SHP77 (cell line): Measurements from ENCODE around the gene PRDM16.

ENCODE experiments used
- DNase-seq, 2 experiments: peaks; one replicate each; lab custom pipeline; 2025; lab: John Stamatoyannopoulos, UW

PRDM16 gene

GRCh38 chr1:3068564-3069431 is at the start of gene PRDM16:
TSS of gene PRDM16 (plus strand) at chr1:3069203. CDS start at chr1:3069260, 57 bp downstream.
- DNase-seq: no peak

- DNase-seq: no peak
Measured at GRCh38 chr1:3019516-3020051, 49.4 kb upstream of the PRDM16 start.

GRCh38 chr1:3020263-3020909 is 48.6 kb upstream of the PRDM16 start:
- no peak for DNase-seq

- DNase-seq: no peak
Measured at GRCh38 chr1:3021233-3021671, 47.8 kb upstream of the PRDM16 start, which contains the start of gene ACTRT2. TSS of gene ACTRT2 (plus strand) at chr1:3021467. CDS start at chr1:3021687, 220 bp downstream.

GRCh38 chr1:3021801-3022401 is 47.1 kb upstream of the PRDM16 start:
- no peak for DNase-seq

DNA sequence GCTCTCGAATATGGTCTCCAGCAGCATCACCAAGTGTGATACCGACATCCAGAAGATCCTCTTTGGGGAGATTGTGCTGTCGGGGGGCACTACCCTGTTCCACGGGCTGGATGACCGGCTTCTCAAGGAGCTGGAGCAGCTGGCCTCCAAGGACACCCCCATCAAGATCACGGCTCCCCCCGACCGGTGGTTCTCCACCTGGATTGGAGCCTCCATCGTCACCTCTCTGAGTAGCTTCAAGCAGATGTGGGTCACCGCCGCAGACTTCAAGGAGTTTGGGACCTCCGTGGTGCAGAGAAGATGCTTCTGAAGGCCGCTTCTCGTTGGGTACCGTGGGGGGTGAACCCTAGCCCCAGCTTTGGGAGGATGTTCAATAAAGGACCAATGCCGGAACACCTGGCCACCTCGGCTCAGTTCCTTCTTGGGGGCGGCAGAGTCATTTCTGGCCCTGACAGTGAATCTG is 46.5 kb upstream of the PRDM16 start:
- DNase-seq: no peak

GRCh38 chr1:3022976-3023375 is 46.0 kb upstream of the PRDM16 start:
- no peak for DNase-seq

GRCh38 chr1:3024019-3024418 is 45.0 kb upstream of the PRDM16 start:
- no peak for DNase-seq

GRCh38 chr1:3024588-3024987 is 44.4 kb upstream of the PRDM16 start:
- DNase-seq: no peak

GRCh38 chr1:3026124-3026523 is 42.9 kb upstream of the PRDM16 start:
- DNase-seq: no peak

DNA sequence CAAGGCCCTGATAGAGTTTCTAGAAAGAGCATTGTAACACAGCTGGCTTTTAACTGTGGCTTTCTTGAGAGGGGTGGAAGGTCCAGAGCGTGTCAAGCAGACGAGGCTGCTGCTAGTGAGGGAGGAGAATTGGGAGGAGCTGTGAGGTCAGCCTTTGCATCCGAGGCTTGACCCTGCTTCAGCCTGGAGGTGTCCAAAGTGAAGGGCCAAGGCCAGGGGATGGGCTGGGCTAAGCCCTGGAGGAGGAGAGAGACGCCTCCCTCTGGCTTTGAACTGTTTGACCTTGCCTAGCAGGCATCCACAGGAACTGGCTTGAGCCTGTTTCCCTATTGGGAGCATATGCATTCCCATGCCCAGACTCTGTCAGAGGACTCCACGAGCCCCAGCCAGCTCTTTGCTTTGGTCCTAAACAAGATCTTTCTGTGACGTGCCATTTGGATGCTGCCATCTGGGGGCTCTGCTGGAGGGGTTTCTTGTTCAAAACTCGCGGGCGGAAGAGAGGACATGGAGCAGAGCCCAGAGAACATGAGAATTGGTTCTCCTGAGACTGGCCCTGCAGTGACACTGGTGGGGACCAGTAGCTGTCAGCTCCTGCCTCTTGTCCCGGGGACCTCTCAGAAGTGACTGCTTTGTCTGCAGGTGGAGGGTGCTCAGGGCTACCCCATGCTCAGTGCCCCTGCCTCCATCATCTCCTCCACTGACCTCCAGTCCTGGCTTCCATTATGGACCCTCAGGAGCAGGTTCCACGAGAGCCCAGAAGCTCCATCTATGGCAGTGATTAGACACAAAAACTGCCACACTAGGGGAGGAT is 42.2 kb upstream of the PRDM16 start:
- no peak for DNase-seq

DNA sequence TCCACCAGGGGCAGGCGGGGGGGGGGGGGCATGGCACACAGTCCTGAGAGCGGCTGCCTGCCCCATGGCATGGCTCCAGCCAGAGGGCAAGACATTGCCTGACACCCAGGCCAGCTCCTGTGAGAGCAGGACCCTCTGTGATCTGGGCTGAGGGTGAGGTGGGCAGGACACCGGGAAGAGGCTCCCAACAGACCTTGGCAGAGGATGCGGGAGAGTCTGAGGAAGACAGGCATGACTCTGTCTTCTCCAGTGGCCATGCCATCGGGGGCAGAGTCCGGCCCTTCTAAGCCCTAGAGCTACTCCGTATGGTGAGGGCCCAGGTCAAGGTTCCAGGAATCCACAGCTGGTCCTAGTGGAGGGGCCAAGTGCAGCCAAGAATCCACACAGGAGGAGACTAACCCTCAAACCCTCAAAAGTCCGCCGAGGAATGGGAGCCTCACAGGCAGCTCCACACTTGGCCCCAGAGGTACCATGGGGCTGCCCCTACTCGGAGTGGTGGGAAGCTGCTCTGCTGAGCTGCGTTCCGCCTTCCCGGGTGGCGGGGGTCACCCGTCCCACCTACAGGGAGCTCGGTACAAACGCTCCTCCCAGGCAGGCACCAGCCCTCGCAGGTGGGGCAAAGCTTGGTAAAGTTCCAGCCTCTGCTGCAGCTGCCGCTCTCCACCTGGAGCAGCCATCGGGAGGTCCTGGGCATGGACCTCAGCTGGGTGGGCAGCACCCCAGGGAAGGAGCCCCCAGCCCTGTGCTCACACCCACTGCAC is 41.2 kb upstream of the PRDM16 start:
- DNase-seq: no peak

DNA sequence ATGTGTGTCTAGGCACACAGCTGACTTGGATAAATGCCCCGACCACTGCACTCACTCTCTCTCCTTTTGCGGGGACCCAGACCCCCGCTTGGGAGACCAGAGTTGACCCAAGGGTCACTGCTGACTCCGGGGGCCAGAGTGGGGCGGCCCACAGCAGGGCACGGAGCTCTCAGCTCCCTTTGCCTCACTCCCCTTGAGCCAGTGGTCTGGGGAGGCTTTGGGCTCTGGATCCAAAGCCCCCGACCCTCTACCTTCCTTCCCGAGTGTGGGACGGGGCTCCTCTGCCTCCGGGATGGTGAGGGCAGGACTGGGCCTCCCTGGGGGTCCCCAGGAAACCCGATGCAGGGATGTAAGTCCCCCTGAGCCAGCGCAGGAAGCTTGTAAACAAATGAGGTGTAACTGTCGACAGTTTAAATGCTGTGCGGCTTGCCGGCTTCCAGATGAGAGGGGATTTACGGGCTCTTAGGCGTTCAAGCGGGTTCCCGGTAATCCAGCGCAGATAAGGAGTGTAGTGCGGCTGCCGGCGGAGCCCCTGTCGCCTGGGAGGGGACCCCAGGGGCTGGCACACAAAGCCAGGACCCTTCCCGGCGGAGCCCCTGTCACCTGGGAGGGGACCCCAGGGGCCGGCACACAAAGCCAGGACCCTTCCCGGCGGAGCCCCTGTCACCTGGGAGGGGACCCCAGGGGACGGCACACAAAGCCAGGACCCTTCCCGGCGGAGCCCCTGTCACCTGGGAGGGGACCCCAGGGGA is 40.3 kb upstream of the PRDM16 start:
- DNase-seq: no peak

DNA sequence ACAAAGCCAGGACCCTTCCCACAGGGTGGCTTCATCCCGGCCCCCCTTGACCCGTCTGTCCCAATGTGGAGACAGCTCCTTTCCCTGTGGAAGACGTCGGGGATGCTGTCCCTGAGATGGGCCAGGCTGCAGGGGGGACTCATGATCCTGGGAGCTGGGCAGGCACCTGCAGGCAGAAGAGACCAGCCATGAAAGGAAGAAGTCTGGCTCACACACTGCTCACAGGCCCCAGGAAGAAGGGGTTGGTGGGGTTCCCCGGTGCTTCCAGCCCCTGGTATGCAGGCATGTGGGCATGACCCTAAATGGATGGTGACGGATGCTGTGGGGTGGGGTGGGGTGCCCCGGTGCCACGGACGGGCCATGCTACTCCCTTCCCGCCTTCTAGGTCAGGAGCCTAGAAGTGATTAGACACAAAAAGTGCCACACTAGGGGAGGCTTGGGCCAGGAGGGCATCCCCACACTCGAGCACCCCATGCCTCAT is 39.5 kb upstream of the PRDM16 start:
- DNase-seq: no peak

GRCh38 chr1:3029991-3030662 is 38.9 kb upstream of the PRDM16 start:
- no peak for DNase-seq

- no peak for DNase-seq
Measured at GRCh38 chr1:3030663-3031381, 38.2 kb upstream of the PRDM16 start.

GRCh38 chr1:3031401-3032221 is 37.4 kb upstream of the PRDM16 start:
- DNase-seq: no peak
